T-helper 17 cell (primary cell): ENCODE results near the gene DVL1. TPM values are rescaled to one million over a fixed set of nuclear protein-coding genes. Genes with fewer than 3 reads are reported as not detected.
"Not testable (repeated sequence)": the region's sequence is repeated elsewhere in the genome, so short reads cannot be mapped to it uniquely, and the experiment has no call there.

ENCODE experiments used
- ATAC-seq: fragments of 150-1000 bp; cut with Tn5 transposase; 2 replicates; pipeline ENCODE4 v1.10.0; 2021; ENCODE audit warnings: mild to moderate bottlenecking, moderate library complexity
- DNase-seq, 3 donors: peaks; one replicate each; pipeline versions ENCODE4 v3.0.0 to v3.0.0-alpha.2; 2020 to 2021
- H3K9me3 ChIP-seq: one replicate; pipeline ENCODE4 v1.7.0; 2013; ENCODE audit warnings: low read length, mild to moderate bottlenecking; ENCODE audit not compliant: control insufficient read depth, poor library complexity, severe bottlenecking
- H3K27ac Mint-ChIP-seq: one replicate; pipeline ENCODE4 v1.8.0; 2022; ENCODE audit warnings: mild to moderate bottlenecking, moderate library complexity, mixed read lengths
- H3K27me3 Mint-ChIP-seq: one replicate; pipeline ENCODE4 v1.8.0; 2022; ENCODE audit warnings: mixed read lengths
- H3K36me3 Mint-ChIP-seq: one replicate; pipeline ENCODE4 v1.8.0; 2022; ENCODE audit warnings: low read depth, mixed read lengths
- H3K4me1 Mint-ChIP-seq: one replicate; pipeline ENCODE4 v1.8.0; 2022; ENCODE audit warnings: mild to moderate bottlenecking, mixed read lengths
- H3K4me3 Mint-ChIP-seq: one replicate; pipeline ENCODE4 v1.8.0; 2022; ENCODE audit warnings: mild to moderate bottlenecking, moderate library complexity, mixed read lengths
- total RNA-seq, 4 donors: library from RNA in 2 of 4; stranded (reverse) in 2 of 4; gene quantifications; one replicate each; pipeline ENCODE4 v1.2.3 and lab custom pipeline; 2022 to 2026

The DVL1 gene
- total RNA-seq, 2 donors from 2014 or later: 41.0 to 45.8 TPM

- not testable (repeated sequence) for ATAC-seq, H3K4me1 Mint-ChIP-seq, H3K27me3 Mint-ChIP-seq, H3K36me3 Mint-ChIP-seq, H3K9me3 ChIP-seq, DNase-seq, H3K27ac Mint-ChIP-seq, H3K4me3 Mint-ChIP-seq
Measured at GRCh38 chr1:1370094-1370493, 20.9 kb upstream of the DVL1 start.

- Mint-ChIP-seq H3K4me3 (no peak overlapping the region), H3K36me3 (no peaks in the 10 kb centered on the region), H3K27me3 (no peaks in the 10 kb centered on the region), H3K4me1 (no peaks in the 10 kb centered on the region), H3K27ac (no peak overlapping the region)
- DNase-seq: no peak
- peaks cover 4% of the 10 kb centered on the region for H3K9me3 ChIP-seq
- no peak for ATAC-seq
Measured at GRCh38 chr1:1367315-1367714, 18.1 kb upstream of the DVL1 start.

- ATAC-seq (no peak), DNase-seq (no peak)
- H3K36me3 Mint-ChIP-seq: no peaks in the 10 kb centered on the region
- H3K4me1 Mint-ChIP-seq: no peaks in the 10 kb centered on the region
- no peaks in the 10 kb centered on the region for H3K27me3 Mint-ChIP-seq
- no peak overlapping the region for H3K4me3 Mint-ChIP-seq
- H3K27ac Mint-ChIP-seq: no peak overlapping the region
- H3K9me3 ChIP-seq: peaks cover 4% of the 10 kb centered on the region
Measured at GRCh38 chr1:1366699-1367066, 17.5 kb upstream of the DVL1 start.

DNA sequence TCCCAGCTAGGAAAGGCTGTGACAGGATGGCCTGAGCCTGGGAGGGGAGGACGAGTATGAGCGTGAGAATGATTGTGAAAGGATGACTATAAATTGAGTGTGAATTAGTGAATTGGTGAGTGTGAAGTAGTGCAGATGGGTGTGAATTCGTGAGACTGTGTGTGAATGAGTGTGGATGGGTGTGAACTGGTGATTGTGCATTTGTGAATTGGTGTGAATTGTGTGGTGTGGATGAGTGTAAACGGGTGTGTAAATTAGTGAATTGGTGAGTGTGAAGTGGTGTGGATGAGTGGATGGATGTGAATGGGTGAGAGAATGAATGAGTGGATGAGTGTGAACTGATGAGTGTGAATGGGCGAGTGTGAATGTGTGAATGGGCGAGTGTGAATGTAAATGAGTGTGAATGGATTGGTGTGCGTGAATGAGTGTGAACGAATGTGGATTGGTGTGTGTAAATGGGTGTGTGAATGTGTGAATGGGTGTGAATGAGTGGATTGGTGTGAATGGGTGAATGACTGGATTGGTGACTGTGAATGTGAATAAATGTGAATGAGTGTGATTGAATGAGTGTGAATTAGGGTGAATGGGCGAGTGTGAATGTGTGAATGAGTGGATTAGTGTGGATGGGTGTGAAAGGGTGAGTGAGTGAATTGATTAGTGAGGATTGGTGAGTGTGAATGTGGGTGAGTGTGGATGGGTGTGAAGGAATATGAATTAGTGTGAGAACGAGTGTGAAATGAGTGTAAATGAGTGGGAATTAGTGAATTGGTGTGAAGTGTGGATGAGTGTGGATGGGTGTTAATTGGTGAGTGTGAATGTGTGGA lies 16.9 kb upstream of the DVL1 start:
- Mint-ChIP-seq H3K4me1 (no peaks in the 10 kb centered on the region), H3K27me3 (no peaks in the 10 kb centered on the region), H3K36me3 (no peaks in the 10 kb centered on the region), H3K4me3 (no peak overlapping the region), H3K27ac (no peak overlapping the region)
- no peak for DNase-seq
- ATAC-seq: no peak
- peaks cover 4% of the 10 kb centered on the region for H3K9me3 ChIP-seq

DNA sequence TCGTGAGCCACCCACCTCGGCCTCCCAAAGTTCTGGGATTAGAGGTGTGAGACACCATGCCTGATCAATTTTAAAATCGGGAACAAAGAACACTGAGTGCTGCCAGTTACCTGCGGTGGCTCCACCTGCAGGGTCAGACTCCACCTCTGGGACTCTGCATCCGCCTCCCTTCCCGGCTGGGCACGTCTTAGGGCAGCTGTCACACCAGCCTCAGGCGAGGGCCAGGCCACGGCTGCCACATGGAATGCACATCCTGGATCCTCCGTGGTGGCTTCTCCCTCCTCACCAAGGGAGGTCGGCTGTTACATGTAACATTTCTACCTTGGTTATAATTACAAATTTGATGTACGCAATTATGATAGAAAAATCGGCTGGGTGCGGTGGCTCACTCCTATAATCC lies 15.0 kb upstream of the DVL1 start:
- ATAC-seq (no peak), DNase-seq (no peak)
- Mint-ChIP-seq H3K36me3 (no peaks in the 10 kb centered on the region), H3K27ac (no peak overlapping the region), H3K4me1 (peaks cover 2% of the 10 kb centered on the region), H3K4me3 (no peak overlapping the region), H3K27me3 (no peaks in the 10 kb centered on the region)
- peaks cover 4% of the 10 kb centered on the region for H3K9me3 ChIP-seq

- Mint-ChIP-seq H3K27me3 (no peaks in the 10 kb centered on the region), H3K4me1 (peaks cover 8% of the 10 kb centered on the region), H3K36me3 (no peaks in the 10 kb centered on the region), H3K4me3 (no peak overlapping the region), H3K27ac (no peak overlapping the region)
- H3K9me3 ChIP-seq: no peaks in the 10 kb centered on the region
- ATAC-seq (no peak), DNase-seq (no peak)
Measured at GRCh38 chr1:1361982-1362423, 12.8 kb upstream of the DVL1 start.

DNA sequence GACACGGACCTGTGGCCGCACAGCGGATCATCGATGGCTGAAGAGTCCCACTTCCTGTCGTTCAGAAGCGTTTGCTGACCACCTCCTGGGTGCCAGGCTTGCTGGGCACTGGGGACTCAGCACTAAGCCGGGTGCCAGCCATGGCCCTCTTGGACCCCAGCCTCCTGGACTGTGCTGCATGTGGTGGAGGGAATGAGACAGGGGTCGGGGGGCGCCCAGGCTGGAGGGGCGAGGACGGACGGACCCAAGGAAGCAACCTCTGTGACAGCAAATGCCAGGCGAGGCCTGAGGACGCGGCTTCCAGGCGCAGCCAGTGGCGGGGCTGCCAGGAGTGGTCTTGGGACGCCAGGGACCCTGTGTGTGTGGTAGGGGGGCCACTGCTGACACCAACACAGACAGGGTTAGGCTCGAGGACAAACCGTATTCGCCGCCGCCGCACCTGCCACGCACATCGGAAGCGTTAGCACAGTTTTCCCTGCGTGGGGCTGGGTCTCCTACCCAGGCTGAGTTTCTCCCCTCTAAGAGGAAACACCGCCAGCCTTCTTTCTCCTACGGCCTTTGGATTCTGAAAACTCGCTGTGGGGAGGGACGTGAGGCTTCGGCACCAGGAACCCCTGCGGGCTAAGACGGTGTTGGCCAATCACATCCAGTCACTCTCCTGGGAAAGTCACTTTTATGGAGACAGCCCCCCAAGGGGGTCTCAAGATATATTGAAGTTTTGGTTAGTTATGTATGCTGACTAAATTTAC lies 12.2 kb upstream of the DVL1 start:
- H3K27me3 Mint-ChIP-seq: no peaks in the 10 kb centered on the region
- peaks cover 8% of the 10 kb centered on the region for H3K4me1 Mint-ChIP-seq
- ATAC-seq (no peak), DNase-seq (no peak)
- H3K4me3 Mint-ChIP-seq: no peak overlapping the region
- no peaks in the 10 kb centered on the region for H3K9me3 ChIP-seq
- no peak overlapping the region for H3K27ac Mint-ChIP-seq
- no peaks in the 10 kb centered on the region for H3K36me3 Mint-ChIP-seq

GRCh38 chr1:1360506-1361169 lies 11.4 kb upstream of the DVL1 start:
- Mint-ChIP-seq H3K4me1 (peaks cover 8% of the 10 kb centered on the region), H3K36me3 (no peaks in the 10 kb centered on the region), H3K27ac (no peak overlapping the region), H3K27me3 (no peaks in the 10 kb centered on the region), H3K4me3 (no peak overlapping the region)
- DNase-seq (no peak), ATAC-seq (no peak)
- H3K9me3 ChIP-seq: no peaks in the 10 kb centered on the region

DNA sequence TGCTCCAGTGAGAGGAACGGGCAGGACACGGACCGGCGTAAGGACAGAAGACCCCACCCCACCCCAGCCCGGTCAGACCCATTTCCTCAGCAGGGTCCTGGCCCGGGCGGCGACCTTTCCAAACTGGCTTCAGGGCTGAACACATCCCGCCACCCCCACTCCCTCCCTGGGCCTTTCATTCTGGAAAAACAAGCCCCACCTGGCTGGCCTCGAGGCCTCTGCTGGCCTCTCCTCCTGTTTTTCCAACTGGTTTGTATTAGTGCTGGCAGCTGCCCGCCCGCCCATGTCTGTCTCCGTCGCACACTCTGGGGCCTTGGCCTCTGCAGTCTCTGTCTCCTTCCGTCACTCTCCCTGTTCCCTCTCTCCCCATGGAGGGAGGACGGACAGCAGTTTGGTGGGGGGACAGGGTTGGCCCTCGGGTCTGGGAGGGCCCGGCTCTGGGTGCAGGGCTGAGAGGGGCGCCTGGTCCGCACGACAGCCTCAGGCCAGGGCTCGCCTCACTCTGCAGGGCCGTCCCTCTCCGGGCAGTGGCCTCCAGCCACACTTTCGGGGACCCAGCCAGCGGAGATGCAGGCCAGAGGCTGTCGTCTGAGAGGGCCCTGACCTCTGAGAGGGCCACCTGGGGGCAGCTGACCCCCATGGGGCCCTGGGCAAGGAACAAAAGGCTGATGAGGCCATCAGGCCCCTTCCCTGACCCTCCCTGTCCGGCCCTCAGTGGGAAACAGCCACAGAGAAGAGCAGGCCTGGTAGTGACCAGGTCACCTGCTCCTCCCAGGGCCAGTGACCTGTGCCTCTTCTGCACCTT lies 10.6 kb upstream of the DVL1 start:
- Mint-ChIP-seq H3K4me1 (peaks cover 8% of the 10 kb centered on the region), H3K36me3 (no peaks in the 10 kb centered on the region), H3K27me3 (no peaks in the 10 kb centered on the region), H3K4me3 (no peak overlapping the region), H3K27ac (no peak overlapping the region)
- no peaks in the 10 kb centered on the region for H3K9me3 ChIP-seq
- no peak for DNase-seq
- no peak for ATAC-seq

GRCh38 chr1:1359308-1359663 lies 10.1 kb upstream of the DVL1 start:
- peak overlapping the region; percentile 63 for H3K4me3 Mint-ChIP-seq
- H3K27me3 Mint-ChIP-seq: no peaks in the 10 kb centered on the region
- peak in 1 of 3 donors; percentile 7 for DNase-seq
- peak; percentile 77 for ATAC-seq
- H3K4me1 Mint-ChIP-seq: peaks cover 9% of the 10 kb centered on the region
- H3K27ac Mint-ChIP-seq: no peak overlapping the region
- H3K36me3 Mint-ChIP-seq: no peaks in the 10 kb centered on the region
- no peaks in the 10 kb centered on the region for H3K9me3 ChIP-seq

DNA sequence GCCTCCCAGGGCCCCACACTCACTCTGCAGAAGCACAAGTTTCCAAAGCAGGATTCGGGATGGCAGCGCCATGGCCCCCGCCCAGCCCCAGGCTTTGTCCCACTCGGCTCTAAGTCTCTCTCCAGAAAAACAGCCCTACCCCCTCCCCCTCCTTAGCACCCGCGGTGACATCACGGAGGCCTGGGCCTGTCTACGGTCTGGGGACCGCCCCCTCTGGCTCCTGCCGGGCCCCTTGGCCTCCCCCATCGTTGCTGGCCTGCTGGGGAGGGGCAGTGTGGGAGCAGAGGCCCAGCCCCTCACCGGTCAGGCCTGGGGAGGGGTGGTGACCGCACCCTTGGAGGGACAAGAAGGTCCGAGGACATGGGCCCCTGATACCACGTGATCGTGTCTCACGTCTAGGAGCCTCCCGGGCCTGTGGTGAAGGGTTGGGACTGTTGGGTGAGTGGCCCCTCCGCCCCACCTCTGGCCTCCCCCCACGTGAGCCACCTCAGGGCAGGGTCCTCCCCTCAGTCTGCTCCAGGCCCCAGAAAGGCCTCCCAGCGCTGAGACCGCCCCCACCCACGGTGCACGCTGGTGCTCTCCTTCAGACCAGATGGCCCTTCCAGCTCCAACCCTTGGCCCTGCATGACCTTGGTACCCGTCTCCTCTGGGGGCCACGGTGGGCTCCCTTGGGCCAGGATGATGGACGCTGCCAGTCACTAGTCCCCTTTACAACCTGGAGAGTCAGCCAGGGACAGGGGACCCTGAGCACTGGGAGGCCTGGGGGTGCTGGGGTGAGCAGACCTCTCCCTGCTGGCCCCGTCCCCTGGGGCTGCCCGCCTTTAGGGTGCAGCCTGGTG lies 9.4 kb upstream of the DVL1 start, which contains the start of gene MXRA8:
TSS of gene MXRA8 (minus strand) at position 123 of the 839 bp plus-strand sequence. CDS start at position 72, 51 bp downstream.
- Mint-ChIP-seq H3K4me3 (peak within 1 kb of the TSS; percentile 63), H3K27ac (no peak within 1 kb of the TSS), H3K36me3 (no peaks in the 10 kb centered on the region), H3K4me1 (peaks cover 10% of the 10 kb centered on the region), H3K27me3 (no peaks in the 10 kb centered on the region)
- ATAC-seq (peak; percentile 21), DNase-seq (peak in 1 of 3 donors; percentile 6)
- H3K9me3 ChIP-seq: no peaks in the 10 kb centered on the region

DNA sequence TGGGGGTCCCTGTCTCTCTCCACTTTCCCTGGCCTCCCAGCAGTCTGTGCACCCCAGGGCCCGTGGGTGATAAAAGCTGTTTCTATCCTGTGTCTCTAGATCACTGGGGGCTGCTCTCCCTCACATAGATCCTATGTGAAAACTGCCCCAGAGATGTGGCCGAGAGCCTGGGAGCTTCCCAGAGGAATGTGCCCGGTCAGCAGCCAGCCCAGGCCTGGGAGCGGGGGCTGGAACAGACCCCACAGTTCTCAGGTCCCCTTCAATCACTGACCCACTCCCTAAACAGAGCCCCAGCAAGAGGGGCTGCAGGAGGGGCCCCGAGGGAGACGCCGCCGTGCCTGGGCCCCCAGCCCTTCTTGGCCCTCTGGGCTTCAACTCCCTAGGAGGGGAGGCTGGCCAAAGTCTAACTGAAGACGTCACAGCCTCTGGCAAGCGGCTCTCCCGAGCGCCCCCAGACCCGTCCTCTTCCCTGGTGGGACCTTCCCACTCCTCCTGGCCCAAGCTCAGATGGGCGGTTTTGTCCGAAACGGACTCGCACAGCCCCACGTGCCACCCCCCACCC lies 8.7 kb upstream of the DVL1 start:
- H3K4me1 Mint-ChIP-seq: peaks cover 14% of the 10 kb centered on the region
- no peak overlapping the region for H3K4me3 Mint-ChIP-seq
- H3K36me3 Mint-ChIP-seq: no peaks in the 10 kb centered on the region
- no peak for ATAC-seq
- peak in 1 of 3 donors; percentile 9 for DNase-seq
- H3K9me3 ChIP-seq: no peaks in the 10 kb centered on the region
- no peak overlapping the region for H3K27ac Mint-ChIP-seq
- H3K27me3 Mint-ChIP-seq: peaks cover 2% of the 10 kb centered on the region
